ENCODE measurements around the gene ELP4.
"Not testable (repeated sequence)": the region's sequence is repeated elsewhere in the genome, so short reads cannot be mapped to it uniquely, and the experiment has no call there.

The ELP4 gene

GRCh38 chr11:31712851-31713250, 203.3 kb downstream of the ELP4 start:
- DNase-seq = no peak

GRCh38 chr11:31714840-31715239, 205.3 kb downstream of the ELP4 start:
- DNase-seq = no peak

- no peak for DNase-seq
Measured at GRCh38 chr11:31720225-31720624, 210.7 kb downstream of the ELP4 start.

- DNase-seq = no peak
Measured at GRCh38 chr11:31720671-31721365, 211.3 kb downstream of the ELP4 start.

DNA sequence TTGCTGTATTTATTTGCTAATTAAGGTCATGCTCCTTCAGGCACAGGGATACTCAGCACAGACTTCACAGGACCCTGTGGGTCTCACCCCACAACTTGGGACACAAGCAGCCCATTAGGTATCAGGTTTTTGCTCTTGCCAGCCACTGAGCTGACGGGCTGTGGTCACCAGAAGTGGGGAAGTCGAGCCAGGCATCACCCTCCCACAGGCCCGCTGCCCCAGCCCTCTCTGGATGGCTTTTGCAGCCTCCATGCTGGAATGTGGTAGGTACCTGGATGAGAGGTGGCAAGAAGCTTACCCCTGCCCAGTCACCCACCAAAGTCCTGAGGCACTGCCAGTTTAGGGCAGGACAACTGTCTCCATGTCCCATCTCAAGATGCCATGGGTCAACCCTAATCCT, 213.2 kb downstream of the ELP4 start:
- DNase-seq = no peak

DNA sequence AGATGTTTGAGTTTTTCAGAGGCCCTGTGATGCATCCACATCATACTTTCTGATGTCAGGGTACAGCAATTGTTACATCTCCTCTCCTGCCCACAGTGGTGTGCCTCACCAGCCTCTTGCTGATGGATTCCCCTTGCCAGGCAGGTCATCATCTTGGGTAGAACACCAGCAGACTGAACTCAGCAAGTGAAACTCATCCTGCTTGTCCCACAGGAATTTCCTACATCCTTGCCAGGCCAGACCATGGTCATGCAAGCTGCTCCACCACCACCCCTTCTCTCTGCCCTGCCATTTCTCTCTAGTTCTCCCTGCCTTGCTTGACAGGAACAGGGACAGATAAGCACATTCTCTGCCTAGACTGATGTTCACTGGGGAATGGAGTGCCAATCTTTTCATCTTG, 215.6 kb downstream of the ELP4 start:
- DNase-seq = no peak

DNA sequence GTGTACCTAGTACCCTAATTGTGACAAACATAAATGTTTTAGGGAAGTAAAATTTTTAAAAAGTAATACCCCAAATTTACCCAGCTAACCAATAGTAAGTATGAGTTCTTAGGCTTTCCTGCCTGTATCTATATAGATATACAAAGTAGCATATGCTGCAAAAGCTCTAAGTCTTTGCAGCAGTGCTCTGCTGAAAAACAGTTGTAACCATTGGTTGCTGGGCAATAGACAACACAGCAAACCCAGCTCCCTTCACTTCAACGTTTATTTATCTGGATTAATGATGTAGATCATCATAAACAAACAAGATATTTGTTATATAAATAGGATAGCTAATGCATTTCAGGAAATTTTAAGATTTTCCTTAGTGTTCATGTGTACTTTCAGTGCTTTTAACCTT, 218.9 kb downstream of the ELP4 start:
- DNase-seq = no peak

DNA sequence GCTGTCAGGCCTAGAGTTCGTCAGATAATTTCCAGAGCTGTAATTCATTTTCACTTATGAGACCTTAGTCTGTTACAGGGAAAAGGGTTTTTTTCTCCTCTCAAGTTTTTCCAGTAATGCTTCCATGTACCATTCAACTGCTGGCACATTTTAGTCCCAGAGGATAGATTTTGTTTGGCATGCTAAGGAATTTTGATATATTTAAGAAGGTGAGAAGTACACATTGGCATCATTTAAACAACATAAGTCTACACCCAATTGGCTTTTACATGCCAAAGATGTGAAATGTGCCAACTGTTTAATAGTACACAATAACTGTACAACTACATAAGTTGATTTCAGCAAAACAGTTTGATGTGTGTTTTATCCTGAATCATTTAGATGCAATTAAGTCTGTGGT, 230.6 kb downstream of the ELP4 start:
- no peak for DNase-seq

DNA sequence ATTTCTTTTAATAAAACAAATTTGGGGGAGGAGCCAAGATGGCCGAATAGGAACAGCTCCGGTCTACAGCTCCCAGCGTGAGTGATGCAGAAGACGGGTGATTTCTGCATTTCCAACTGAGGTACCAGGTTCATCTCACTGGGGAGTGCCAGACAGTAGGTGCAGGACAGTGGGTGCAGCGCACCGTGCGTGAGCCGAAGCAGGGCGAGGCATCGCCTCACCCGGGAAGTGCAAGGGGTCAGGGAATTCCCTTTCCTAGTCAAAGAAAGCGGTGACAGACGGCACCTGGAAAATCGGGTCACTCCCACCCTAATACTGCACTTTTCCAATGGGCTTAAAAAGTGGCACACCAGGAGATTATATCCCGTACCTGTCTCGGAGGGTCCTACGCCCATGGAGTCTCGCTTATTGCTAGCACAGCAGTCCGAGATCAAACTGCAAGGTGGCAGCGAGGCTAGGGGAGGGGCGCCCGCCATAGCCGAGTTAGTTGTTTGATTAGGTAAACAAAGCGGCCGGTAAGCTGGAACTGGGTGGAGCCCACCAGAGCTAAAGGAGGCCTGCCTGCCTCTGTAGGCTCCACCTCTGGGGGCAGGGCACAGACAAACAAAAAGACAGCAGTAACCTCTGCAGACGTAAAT, 231.3 kb downstream of the ELP4 start:
- not testable (repeated sequence) for DNase-seq

DNA sequence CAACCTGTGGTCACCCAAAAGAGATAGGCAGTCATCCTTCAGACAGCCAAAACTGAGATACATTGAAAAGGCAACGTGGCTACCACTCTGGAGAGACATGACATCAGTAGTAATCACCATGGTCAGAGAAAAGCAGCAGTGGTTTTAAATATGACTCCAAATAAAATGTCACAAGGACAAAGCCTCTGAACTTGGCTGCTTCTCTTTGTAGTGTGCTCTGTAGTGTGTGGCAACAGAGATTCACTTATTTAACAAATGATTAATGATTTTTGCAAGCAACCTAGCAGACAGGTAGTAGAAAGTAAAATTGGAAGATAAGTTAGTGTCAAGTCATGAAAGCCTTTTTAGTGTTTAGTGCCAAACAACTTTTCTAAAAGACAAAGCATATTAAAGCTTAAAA, 238.0 kb downstream of the ELP4 start:
- no peak for DNase-seq

DNA sequence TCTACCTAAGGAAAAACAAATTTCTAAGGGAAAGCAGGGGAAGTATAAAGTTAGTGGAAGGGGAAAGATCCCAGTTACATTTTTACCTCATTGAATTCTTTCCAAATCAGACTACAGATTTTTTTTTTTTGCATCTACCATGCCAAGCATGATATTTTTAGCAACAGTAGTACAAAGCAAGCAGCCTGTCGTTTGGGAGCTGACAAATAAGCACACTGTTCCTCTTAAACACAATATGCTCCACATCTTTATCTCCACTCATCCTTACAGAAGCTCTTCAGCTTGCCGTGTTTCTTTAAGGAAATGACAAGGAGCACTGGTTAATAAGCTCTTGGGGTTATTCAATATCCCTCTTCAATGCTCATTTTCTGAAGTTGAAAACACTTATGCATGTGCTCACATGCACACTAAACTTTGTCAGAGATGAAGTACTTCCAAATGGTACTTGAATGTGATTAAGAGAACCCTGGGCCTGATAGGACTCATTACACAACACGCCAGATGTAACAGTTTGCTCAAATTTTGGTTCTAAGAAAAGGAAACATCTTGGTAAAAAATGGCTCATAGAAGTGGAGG, 247.8 kb downstream of the ELP4 start:
- DNase-seq = no peak

DNA sequence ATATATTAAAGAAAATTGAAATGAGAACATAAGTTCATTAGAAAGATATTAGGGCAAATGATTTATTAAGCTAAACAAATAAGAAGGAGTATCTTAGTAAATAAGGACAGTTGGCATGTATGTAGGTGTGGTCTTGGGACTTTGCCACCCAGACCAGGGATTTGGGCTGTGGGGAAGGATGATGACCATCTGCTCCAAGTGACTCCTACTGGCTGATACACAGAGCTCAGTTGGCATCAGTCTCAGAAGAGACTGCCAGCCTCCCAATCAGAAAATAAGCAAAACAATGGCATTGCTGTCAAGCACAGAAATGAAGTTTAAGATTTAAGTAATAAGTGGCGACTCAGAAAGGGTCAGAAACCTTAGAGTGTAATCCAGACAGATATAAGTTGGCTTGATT, 252.1 kb downstream of the ELP4 start:
- no peak for DNase-seq

- DNase-seq = no peak
Measured at GRCh38 chr11:31763296-31763695, 253.7 kb downstream of the ELP4 start.

- no peak for DNase-seq
Measured at GRCh38 chr11:31764261-31764660, 254.7 kb downstream of the ELP4 start.

DNA sequence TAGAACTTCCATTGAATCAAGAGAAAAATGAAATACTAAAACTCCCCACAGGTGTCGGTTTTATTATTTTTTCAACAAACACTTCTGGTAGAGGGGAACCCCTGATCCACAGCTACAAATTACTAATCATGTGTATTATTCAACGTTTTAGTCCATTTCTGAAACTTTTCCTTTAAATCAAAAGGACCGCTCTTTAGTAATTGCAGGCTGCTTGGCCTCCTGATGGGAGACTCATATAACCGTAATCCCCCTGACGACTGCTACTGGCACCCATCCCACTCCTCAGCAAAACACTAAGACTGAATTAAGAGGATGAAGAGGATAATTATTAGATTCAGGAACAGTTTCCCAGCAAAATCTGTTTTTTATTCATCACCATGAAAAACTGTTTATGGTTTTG, 255.2 kb downstream of the ELP4 start:
- no peak for DNase-seq

DNA sequence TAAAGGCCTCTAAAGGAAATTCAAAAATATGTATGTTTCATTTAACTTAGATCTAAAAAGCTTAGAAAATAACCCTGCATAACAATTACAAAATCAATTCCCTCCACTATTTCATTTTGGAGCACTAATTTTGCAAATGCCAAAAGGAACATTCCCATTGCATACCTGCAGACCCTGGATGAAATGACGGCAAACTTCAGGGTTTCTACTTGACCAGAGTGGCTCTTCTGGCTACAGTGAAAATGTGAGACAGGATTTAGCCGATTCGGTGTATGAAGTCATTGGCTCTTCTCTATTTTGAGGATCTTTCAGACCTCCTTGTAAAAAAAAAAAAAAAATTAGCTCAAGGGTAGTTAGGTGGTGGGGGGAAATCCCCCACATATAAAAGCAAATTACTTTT, 257.5 kb downstream of the ELP4 start:
- no peak for DNase-seq

DNA sequence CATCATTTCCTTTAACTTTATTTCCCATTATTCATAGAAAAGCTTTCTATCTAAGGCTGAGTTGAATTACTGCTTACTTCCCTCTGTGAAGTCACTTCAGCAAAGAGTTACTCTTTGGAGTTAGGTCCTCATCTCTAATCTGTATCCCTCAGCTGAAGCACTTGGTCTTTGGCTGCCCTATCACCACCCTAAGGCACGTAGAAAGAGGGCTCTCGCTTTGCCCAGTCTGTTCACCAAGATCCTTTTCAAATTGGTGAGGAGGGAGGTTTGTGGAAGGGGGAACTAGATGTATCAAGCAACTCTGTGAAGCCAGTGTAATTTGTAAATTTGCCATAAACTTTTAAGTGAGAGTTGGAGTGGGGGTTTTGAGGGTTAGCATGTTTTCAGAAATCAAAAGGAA, 258.1 kb downstream of the ELP4 start:
- DNase-seq = no peak

DNA sequence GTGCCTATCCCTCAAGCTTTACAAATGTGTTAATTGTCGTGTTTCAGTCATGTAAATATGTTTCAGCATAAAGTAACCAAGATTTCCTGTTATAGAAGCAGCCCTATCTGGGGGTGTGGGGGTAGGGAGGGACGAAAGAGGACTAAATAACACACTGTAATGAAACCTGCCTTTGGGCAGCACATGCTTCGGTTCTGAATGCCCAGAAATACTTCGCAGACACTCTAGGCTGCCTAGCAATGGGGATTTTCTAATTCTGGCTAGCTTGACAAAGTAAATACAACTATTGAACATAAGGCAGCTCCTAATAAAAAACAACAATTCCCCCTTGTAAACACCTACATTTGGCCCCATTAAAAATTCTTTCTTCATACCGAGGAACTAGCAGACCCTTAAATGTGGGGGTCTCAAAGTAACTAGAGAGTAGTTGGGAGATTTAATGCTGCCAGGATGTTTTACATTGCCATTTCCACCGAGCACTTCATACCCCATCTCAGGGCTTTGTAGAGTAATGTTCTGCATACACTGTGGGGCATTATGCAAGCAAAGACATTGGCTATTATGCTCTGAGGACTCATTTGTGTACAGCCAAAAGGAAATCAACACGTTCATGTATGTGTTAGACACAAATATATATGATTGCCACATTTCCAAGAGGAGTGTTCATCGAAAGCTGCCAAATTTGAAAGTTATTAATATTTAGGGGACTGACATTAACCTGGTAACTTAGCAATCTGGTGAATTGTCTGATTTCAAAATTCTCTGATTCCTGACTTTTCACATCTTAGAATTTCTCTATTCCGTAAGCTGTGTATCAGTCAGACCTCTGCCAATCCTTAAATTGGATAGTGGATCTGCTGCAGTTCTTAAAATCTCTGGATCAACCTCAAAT, 259.4 kb downstream of the ELP4 start:
- DNase-seq = no peak

DNA sequence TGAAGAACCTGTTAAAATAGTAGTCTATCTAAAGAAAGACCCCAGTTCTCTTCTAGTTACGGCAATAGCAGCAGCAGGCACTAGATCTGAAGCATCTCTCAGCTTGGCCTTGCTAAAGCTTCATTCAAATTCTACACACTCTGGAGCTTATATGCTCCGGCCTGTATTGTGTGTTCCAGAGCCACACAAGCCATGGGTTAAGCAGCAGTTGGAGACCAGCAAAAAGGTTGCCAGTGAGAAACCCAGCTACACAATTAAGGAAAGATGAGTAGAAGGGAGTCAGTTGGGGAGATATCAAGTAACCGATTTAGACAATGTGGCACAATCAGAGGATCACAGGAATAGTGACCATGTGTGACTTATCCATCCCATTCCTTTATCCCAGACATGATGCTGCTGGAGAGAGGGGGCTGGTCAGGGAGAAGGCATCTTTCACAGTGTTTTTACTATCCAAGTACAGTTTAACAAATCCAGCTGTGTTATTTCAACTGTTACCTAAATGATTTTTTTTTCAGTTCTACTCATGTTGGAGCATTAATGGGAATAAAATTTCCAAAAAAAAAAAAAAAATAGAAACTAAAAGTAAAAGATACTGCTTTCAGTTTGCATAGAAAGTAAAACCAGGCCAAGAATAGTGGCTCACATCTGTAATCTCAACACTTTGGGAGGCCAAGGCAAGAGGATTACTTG, 260.6 kb downstream of the ELP4 start:
- DNase-seq = no peak

DNA sequence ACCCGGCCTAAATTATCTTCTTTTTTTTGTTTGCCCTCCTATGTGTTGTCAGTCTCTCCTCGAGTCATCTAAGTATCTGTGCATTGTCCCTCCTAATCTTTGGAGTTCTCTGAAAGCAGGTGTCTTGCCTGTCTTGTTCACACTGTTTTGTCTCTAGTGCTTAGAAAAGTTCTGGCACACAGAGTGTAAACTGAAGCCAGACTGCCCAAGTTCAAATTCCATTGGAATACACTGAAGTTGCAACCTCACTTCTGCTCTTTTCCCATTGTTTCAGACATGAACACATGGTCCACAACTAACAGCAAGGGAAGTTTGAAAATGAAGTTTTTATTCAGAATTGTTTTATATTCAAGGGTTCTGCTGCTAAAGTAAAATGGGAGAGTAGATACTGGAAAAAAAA, 262.8 kb downstream of the ELP4 start:
- no peak for DNase-seq

DNA sequence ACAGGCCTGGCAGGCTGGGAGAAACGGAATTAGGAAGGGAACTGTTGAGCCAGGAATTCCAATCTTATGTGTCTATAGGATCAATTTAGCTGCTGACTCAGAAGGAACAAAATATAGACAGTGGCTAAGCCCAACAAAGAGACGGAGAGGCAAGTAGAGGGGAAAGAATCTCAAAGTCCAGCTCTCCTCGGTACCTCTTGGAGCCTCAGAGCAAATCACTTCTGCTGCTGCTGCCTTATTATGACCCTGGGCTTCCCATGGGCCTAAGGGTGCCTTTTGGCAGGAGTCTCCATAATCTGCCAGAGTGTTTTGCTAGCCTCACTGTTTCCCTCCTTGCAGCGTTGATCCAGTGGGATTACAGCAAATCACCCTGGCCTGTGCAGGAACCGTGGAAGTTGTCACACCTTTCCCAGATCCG, 269.8 kb downstream of the ELP4 start:
- DNase-seq = no peak

DNA sequence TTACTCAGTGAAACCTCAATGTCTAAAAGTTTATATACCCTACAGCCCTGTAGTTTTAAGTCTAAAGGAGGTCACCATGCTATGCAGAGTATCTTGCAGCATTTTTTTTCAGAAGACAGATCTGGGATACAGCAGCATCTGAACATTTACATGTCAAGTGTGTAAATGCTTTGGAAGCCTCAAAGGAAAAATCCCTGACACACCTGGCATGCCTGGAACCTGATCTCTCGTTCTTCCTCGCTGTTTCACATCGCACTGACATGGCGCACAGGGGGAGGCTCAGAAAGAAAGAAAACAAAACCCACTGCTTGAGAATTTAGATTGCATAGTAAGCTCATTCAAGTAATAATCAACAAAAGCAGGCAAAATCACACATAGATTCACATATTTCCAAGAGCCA, 270.5 kb downstream of the ELP4 start:
- no peak for DNase-seq

DNA sequence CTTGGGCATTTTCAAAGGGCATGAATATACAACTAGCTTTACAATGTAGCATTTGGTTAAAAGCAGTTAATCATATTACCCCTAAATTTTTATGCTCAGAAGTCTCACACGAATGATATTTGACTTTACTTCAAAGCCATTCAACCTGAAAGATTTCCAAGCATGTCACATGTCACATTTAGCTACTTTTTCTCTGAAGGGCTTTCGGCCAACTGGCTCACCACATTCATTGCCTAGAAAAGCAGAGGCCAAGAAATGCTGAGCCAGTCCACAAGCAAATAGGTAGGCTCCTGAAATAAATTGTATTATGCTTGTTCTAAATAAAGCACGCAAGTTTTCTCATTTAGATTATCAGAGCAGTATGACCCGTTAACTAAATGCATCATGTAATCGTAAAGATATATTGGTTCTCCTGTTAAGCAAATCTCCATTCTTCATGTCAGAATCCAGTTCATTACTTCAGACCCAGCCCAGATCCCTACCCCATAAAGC, 271.0 kb downstream of the ELP4 start:
- DNase-seq = no peak
